Breast epithelium (tissue), 4 donors: ENCODE measurements around the gene GLDN. TPM values are rescaled to one million over a fixed set of nuclear protein-coding genes. Genes with fewer than 3 reads are reported as not detected.

Experiments used
- DNase-seq, 2 donors: peaks; one replicate each; pipeline ENCODE4 v3.0.0-alpha.2; 2019; ENCODE audit warnings: low spot score in 2 of 2
- H3K27ac ChIP-seq, 2 donors: fragments of 200-600 bp; sonication (generic) in 1 of 2; one replicate each; pipeline ENCODE4 v1.5.1; 2016 to 2019; ENCODE audit warnings: mild to moderate bottlenecking in 1 of 2
- H3K27me3 ChIP-seq, 2 donors: fragments of 200-600 bp; sonication (generic) in 1 of 2; one replicate each; pipeline versions ENCODE4 v1.5.1 to v1.6.0; 2017 to 2019; ENCODE audit warnings: control low read depth in 1 of 2, mild to moderate bottlenecking in 1 of 2
- H3K36me3 ChIP-seq: fragments of 200-600 bp; one replicate; pipeline ENCODE4 v1.5.1; 2019
- H3K4me1 ChIP-seq, 2 donors: fragments of 200-600 bp; sonication (generic); one replicate each; pipeline ENCODE4 v1.5.1; 2016 to 2019; ENCODE audit warnings: control low read depth in 1 of 2
- H3K4me3 ChIP-seq, 3 donors: fragments of 200-600 bp; sonication (generic); 1 replicate in 2 of 3; 2 replicates in 1 of 3; pipeline ENCODE4 v1.5.1; 2016 to 2019; ENCODE audit warnings: mild to moderate bottlenecking in 3 of 3, moderate library complexity in 2 of 3
- H3K9me3 ChIP-seq, 2 donors: fragments of 200-600 bp; sonication (generic) in 1 of 2; one replicate each; pipeline ENCODE4 v1.5.1; 2016 to 2019; ENCODE audit warnings: control low read depth in 1 of 2
- POLR2A ChIP-seq: fragments of 450-650 bp; IDR thresholded peaks from one replicate; pipeline ENCODE4 v1.6.1; 2016; ENCODE audit warnings: antibody characterized with exemption, mild to moderate bottlenecking, moderate library complexity
- POLR2AphosphoS5 ChIP-seq, 3 donors: sonication (generic); formaldehyde crosslinking; IDR thresholded peaks; one replicate each; pipeline ENCODE4 v1.6.1; 2017; ENCODE audit warnings: antibody characterized with exemption in 3 of 3
- intact Hi-C: fragments of 100-400 bp; cut with DNase I; formaldehyde crosslinking; loops from one replicate; pipeline ENCODE4 v1.15.1; 2023; ENCODE audit warnings: low total_unique reads
- total RNA-seq, 3 donors: library from RNA; depleted of rRNA; stranded (reverse); fragments of >200 nt; gene quantifications; one replicate each; pipeline ENCODE4 v1.1.0, GENCODE V29; 2016
- TF ChIP-seq, protein P1 (sequence below), 3 donors: fragments of 450-650 bp; IDR thresholded peaks; one replicate each; pipeline ENCODE4 v1.5.1; 2016 to 2017; ENCODE audit warnings: antibody characterized with exemption in 3 of 3, mild to moderate bottlenecking in 3 of 3, moderate library complexity in 3 of 3

GLDN gene
- total RNA-seq, 3 donors from 2014 or later = 7.3 to 67.2 (median 10.8) TPM

- no peak for DNase-seq
- H3K9me3 ChIP-seq = no peaks in the 10 kb centered on the region
- H3K27ac ChIP-seq = peak overlapping the region in 1 of 2 donors; percentile 62
- H3K4me1 ChIP-seq = no peaks in the 10 kb centered on the region
- intact Hi-C loops = no loop called here
- TF ChIP-seq POLR2A (no peak), POLR2AphosphoS5 (IDR thresholded peaks at IDR 0.05) (no peak)
- TF ChIP-seq, protein P1, sequence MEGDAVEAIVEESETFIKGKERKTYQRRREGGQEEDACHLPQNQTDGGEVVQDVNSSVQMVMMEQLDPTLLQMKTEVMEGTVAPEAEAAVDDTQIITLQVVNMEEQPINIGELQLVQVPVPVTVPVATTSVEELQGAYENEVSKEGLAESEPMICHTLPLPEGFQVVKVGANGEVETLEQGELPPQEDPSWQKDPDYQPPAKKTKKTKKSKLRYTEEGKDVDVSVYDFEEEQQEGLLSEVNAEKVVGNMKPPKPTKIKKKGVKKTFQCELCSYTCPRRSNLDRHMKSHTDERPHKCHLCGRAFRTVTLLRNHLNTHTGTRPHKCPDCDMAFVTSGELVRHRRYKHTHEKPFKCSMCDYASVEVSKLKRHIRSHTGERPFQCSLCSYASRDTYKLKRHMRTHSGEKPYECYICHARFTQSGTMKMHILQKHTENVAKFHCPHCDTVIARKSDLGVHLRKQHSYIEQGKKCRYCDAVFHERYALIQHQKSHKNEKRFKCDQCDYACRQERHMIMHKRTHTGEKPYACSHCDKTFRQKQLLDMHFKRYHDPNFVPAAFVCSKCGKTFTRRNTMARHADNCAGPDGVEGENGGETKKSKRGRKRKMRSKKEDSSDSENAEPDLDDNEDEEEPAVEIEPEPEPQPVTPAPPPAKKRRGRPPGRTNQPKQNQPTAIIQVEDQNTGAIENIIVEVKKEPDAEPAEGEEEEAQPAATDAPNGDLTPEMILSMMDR (IDR thresholded peaks at IDR 0.05) = no peak
- H3K27me3 ChIP-seq = no peaks in the 10 kb centered on the region
- H3K36me3 ChIP-seq = no peaks in the 10 kb centered on the region
- H3K4me3 ChIP-seq = no peak overlapping the region
These were observed 20.1 kb upstream of the GLDN start for GRCh38 chr15:51321316-51321715.

GRCh38 chr15:51322621-51323296, 18.7 kb upstream of the GLDN start:
- Histone ChIP-seq H3K4me1 (no peaks in the 10 kb centered on the region), H3K27me3 (no peaks in the 10 kb centered on the region), H3K27ac (peak overlapping the region in 1 of 2 donors; percentile 66), H3K9me3 (no peaks in the 10 kb centered on the region), H3K36me3 (no peaks in the 10 kb centered on the region), H3K4me3 (no peak overlapping the region)
- intact Hi-C loops = no loop called here
- TF ChIP-seq POLR2AphosphoS5 (IDR thresholded peaks at IDR 0.05) (no peak), POLR2A (no peak)
- TF ChIP-seq, protein P1 (IDR thresholded peaks at IDR 0.05) = no peak
- no peak for DNase-seq

GRCh38 chr15:51323749-51324148, 17.7 kb upstream of the GLDN start:
- DNase-seq = no peak
- no peak for TF ChIP-seq POLR2A
- TF ChIP-seq, protein P1 (IDR thresholded peaks at IDR 0.05) = no peak
- no peaks in the 10 kb centered on the region for H3K9me3 ChIP-seq
- H3K36me3 ChIP-seq = no peaks in the 10 kb centered on the region
- peak overlapping the region in 1 of 2 donors; percentile 66 for H3K27ac ChIP-seq
- intact Hi-C loops = no loop called here
- no peak overlapping the region for H3K4me3 ChIP-seq
- no peaks in the 10 kb centered on the region for H3K4me1 ChIP-seq
- no peaks in the 10 kb centered on the region for H3K27me3 ChIP-seq

DNA sequence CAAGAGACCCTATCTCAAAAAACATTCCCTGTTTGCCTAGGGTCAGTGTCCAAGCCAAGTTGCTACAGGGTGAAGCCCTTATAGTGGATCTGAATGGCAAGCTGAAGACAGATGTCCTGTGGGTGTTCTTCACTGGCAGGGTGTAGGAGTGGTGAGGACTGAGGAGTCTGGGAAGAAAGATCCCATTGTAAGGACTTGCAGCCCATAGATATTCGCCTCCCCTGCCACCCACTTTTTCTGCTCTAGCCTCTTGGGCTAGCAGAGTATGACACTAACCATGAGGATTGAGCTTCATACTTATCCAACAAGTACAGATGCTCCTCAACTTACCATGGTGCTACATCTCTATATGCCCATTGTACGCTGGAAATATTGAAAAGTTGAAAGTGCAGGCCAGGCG, 16.3 kb upstream of the GLDN start:
- Histone ChIP-seq H3K4me3 (no peak overlapping the region), H3K27ac (no peak overlapping the region), H3K4me1 (no peaks in the 10 kb centered on the region), H3K9me3 (no peaks in the 10 kb centered on the region), H3K36me3 (no peaks in the 10 kb centered on the region), H3K27me3 (no peaks in the 10 kb centered on the region)
- DNase-seq = no peak
- intact Hi-C loops = no loop called here
- TF ChIP-seq, protein P1 (IDR thresholded peaks at IDR 0.05) = no peak
- TF ChIP-seq POLR2AphosphoS5 (IDR thresholded peaks at IDR 0.05) (no peak), POLR2A (no peak)

DNA sequence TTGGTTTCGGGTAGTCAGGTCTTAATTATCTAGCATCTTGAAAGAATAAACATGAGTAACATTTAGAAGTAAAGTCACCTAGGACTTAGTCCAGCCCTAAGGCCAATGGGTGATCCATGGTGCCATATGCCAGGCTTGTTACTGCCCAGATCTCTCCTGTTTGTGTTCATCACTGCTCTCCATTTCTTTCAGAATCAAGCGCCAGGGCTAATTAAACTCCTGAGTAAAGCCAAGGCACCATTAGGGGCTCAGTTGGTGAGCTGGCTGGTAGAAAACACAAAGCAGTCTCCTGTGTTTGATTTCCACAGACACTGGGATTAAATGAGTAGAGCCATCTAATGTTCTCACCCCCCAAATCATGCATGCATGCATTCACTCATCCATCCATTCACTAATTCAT, 14.4 kb upstream of the GLDN start:
- TF ChIP-seq, protein P1 (IDR thresholded peaks at IDR 0.05) = no peak
- TF ChIP-seq POLR2A = no peak
- TF ChIP-seq POLR2AphosphoS5 (IDR thresholded peaks at IDR 0.05) = no peak
- no peak for DNase-seq
- no peaks in the 10 kb centered on the region for H3K27me3 ChIP-seq
- no peak overlapping the region for H3K27ac ChIP-seq
- no peaks in the 10 kb centered on the region for H3K36me3 ChIP-seq
- intact Hi-C loops = no loop called here
- H3K4me1 ChIP-seq = no peaks in the 10 kb centered on the region
- no peaks in the 10 kb centered on the region for H3K9me3 ChIP-seq
- H3K4me3 ChIP-seq = no peak overlapping the region
